Colonic mucosa (tissue), 4 donors: ENCODE measurements around the gene CSMD2. TPM values are rescaled to one million over a fixed set of nuclear protein-coding genes. Genes with fewer than 3 reads are reported as not detected.

Experiments used
- DNase-seq: peaks from one replicate; pipeline ENCODE4 v3.0.0-alpha.2; 2020
- H3K27ac ChIP-seq: fragments of 200-600 bp; one replicate; pipeline ENCODE4 v1.8.0; 2021
- H3K27me3 ChIP-seq: fragments of 200-600 bp; one replicate; pipeline ENCODE4 v1.8.0; 2021
- H3K36me3 ChIP-seq: fragments of 200-600 bp; one replicate; pipeline ENCODE4 v1.8.0; 2021
- H3K4me1 ChIP-seq: fragments of 200-600 bp; one replicate; pipeline ENCODE4 v1.8.0; 2021; ENCODE audit warnings: mild to moderate bottlenecking
- H3K4me3 ChIP-seq: fragments of 200-600 bp; one replicate; pipeline ENCODE4 v1.8.0; 2021
- H3K9ac ChIP-seq, 2 donors: one replicate each; pipeline ENCODE4 v1.7.0; 2013; ENCODE audit warnings: control low read depth in 2 of 2, low read depth in 2 of 2, low read length in 2 of 2
- H3K9me3 ChIP-seq: fragments of 200-600 bp; one replicate; pipeline ENCODE4 v1.8.0; 2021
- intact Hi-C: fragments of 100-400 bp; cut with DNase I; formaldehyde crosslinking; loops from one replicate; pipeline ENCODE4 v1.14.1; 2022
- total RNA-seq, 2 donors: library from RNA; stranded (reverse); fragmentation: NEBNext Ultra II Directional in 1 of 2; extraction: Animal tissue kit (Norgen Biotek cat#: 25700) in 1 of 2; gene quantifications; one replicate each; pipeline ENCODE4 v1.2.1, GENCODE V29; 2021
- TF ChIP-seq, protein P1 (sequence below): fragments of 200-600 bp; IDR thresholded peaks from one replicate; pipeline ENCODE4 v1.8.0; 2022; ENCODE audit warnings: antibody characterized with exemption, mild to moderate bottlenecking
- donor health status: healthy.
- donor health status: DM: no; HTN: no; CAD: no.
- donor health status: DM: no; HTN: no; CAD: no.

Gene CSMD2
- total RNA-seq, 2 donors from 2014 or later = 0.05 to 0.10 TPM

GRCh38 chr1:33997127-33998036 is 167.6 kb downstream of the CSMD2 start:
- Histone ChIP-seq H3K4me1 (no peaks in the 10 kb centered on the region), H3K4me3 (no peak overlapping the region), H3K36me3 (no peaks in the 10 kb centered on the region), H3K9ac (no peak overlapping the region), H3K27me3 (no peaks in the 10 kb centered on the region), H3K9me3 (no peaks in the 10 kb centered on the region), H3K27ac (no peak overlapping the region)
- TF ChIP-seq, protein P1, sequence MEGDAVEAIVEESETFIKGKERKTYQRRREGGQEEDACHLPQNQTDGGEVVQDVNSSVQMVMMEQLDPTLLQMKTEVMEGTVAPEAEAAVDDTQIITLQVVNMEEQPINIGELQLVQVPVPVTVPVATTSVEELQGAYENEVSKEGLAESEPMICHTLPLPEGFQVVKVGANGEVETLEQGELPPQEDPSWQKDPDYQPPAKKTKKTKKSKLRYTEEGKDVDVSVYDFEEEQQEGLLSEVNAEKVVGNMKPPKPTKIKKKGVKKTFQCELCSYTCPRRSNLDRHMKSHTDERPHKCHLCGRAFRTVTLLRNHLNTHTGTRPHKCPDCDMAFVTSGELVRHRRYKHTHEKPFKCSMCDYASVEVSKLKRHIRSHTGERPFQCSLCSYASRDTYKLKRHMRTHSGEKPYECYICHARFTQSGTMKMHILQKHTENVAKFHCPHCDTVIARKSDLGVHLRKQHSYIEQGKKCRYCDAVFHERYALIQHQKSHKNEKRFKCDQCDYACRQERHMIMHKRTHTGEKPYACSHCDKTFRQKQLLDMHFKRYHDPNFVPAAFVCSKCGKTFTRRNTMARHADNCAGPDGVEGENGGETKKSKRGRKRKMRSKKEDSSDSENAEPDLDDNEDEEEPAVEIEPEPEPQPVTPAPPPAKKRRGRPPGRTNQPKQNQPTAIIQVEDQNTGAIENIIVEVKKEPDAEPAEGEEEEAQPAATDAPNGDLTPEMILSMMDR = no peak
- DNase-seq = no peak
- intact Hi-C loops = no loop called here

DNA sequence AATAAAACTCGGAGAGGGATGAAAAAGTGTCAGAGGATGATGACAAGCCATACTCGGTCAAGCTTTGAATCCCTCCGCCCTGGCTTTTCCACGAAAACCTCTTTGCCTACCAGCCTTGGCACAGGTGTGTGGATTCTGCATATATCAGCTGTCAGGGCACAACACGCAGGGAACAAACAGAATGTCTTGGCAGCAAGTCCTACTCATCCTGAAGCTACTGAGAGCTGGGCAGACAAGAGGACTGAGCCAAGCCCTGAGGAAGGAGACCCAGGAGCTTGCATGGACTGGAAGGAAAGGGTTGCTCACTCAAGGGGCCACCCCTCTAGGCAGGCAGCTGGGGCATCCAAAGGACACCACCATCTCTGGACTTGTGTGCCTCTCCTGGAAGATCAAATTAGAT is 168.7 kb downstream of the CSMD2 start:
- TF ChIP-seq, protein P1 = no peak
- Histone ChIP-seq H3K27ac (no peak overlapping the region), H3K9me3 (no peaks in the 10 kb centered on the region), H3K4me1 (no peaks in the 10 kb centered on the region), H3K9ac (no peak overlapping the region), H3K27me3 (no peaks in the 10 kb centered on the region), H3K36me3 (no peaks in the 10 kb centered on the region), H3K4me3 (no peak overlapping the region)
- intact Hi-C loops = no loop called here
- no peak for DNase-seq

GRCh38 chr1:33993301-33993700 is 171.7 kb downstream of the CSMD2 start:
- TF ChIP-seq, protein P1 = no peak
- Histone ChIP-seq H3K27me3 (no peaks in the 10 kb centered on the region), H3K4me1 (no peaks in the 10 kb centered on the region), H3K9me3 (no peaks in the 10 kb centered on the region), H3K9ac (no peak overlapping the region), H3K4me3 (no peak overlapping the region), H3K36me3 (no peaks in the 10 kb centered on the region), H3K27ac (no peak overlapping the region)
- intact Hi-C loops = no loop called here
- DNase-seq = no peak

GRCh38 chr1:33990281-33990680 is 174.7 kb downstream of the CSMD2 start:
- no peak for DNase-seq
- no peaks in the 10 kb centered on the region for H3K4me1 ChIP-seq
- H3K36me3 ChIP-seq = no peaks in the 10 kb centered on the region
- intact Hi-C loops = no loop called here
- H3K9ac ChIP-seq = no peak overlapping the region
- H3K4me3 ChIP-seq = no peak overlapping the region
- TF ChIP-seq, protein P1 = no peak
- H3K27me3 ChIP-seq = no peaks in the 10 kb centered on the region
- H3K9me3 ChIP-seq = no peaks in the 10 kb centered on the region
- H3K27ac ChIP-seq = no peak overlapping the region

DNA sequence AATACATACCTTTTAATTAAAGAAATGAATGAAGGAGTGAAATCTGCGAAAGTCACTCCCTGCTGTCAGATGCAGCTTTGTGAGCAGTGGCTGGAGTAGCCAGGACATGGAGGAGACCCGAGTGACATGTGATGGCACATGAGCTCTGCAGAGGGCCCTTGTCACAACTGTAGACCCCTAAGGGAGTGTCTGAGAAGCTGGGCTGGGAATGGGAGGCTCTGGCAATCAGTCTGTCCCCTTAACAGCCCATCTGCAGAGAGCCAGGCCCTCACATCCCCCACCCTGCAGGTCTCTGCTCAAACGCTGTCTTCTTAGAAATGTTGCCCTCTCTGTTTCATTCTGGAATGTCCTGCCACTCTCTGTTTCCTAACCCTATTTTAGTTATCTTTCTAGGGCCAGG is 176.9 kb downstream of the CSMD2 start:
- no peak for DNase-seq
- TF ChIP-seq, protein P1 = no peak
- H3K27me3 ChIP-seq = no peaks in the 10 kb centered on the region
- H3K4me1 ChIP-seq = no peaks in the 10 kb centered on the region
- intact Hi-C loops = no loop called here
- no peaks in the 10 kb centered on the region for H3K36me3 ChIP-seq
- no peak overlapping the region for H3K27ac ChIP-seq
- no peak overlapping the region for H3K9ac ChIP-seq
- H3K9me3 ChIP-seq = no peaks in the 10 kb centered on the region
- no peak overlapping the region for H3K4me3 ChIP-seq
